ENCODE data around the gene CHERP. TPM values are rescaled to one million over a fixed set of nuclear protein-coding genes. Genes with fewer than 3 reads are reported as not detected.

CHERP gene
- total and polyA plus RNA-seq, 2 of the 8 experiments (the other 6 are each of a cell fraction or from before 2014, with no cell fraction given) = 13.9 to 73.7 TPM

GRCh38 chr19:16541526-16542044 is 652 bp downstream of the CHERP start:
- Histone ChIP-seq H4K20me1 (replicated peaks in 1 of 2; ENCODE audit: control insufficient read depth in 1 of 2, insufficient read depth in 2 of 2, low read length in 2 of 2) (peaks cover 16 to 26% of the 10 kb centered on the region in 2 experiments), H3K9ac (replicated peaks in 1 of 4; ENCODE audit: extremely low read depth in 1 of 4, low read depth in 3 of 4, low read length in 3 of 4) (peak overlapping the region; percentile 85 to 91 (median 91)), H3K79me1 (ENCODE audit: low read depth, low read length) (peaks cover 9% of the 10 kb centered on the region; the same call in 1 of the 2 replicates), H2BK5ac (ENCODE audit: low read depth, low read length) (no peak overlapping the region; the same call in 1 of the 2 replicates), H3K4me1 (replicated peaks in 1 of 4; ENCODE audit: control insufficient read depth in 3 of 4, insufficient read depth in 4 of 4, low read length in 3 of 4) (peaks cover 0 to 5% (median 3%) of the 10 kb centered on the region in 4 experiments; a peak in 4 of 7 replicates), H3K4me2 (ENCODE audit: insufficient read depth in 1 of 2, low read depth in 2 of 2, low read length in 2 of 2) (peak overlapping the region; percentile 91 to 95), H3K27me3 (replicated peaks in 1 of 4; ENCODE audit: control insufficient read depth in 3 of 4, extremely low read depth in 1 of 4, insufficient read depth in 3 of 4, low read length in 3 of 4) (no peaks in the 10 kb centered on the region), H3K14ac (ENCODE audit: insufficient read length) (no peak overlapping the region), H3K23me2 (ENCODE audit: low read depth, low read length) (peaks cover 6% of the 10 kb centered on the region; the same call in 1 of the 2 replicates), H2BK15ac (ENCODE audit: low read length) (no peak overlapping the region), H3K4me3 (ENCODE audit: extremely low read depth in 1 of 4, insufficient read depth in 2 of 4, low read depth in 3 of 4, low read length in 4 of 4) (peak overlapping the region; percentile 86 to 99 (median 99)), H2AFZ (ENCODE audit: low read length) (no peak overlapping the region), H4K5ac (ENCODE audit: insufficient read length, low read depth, low read length) (peak overlapping the region; percentile 51), H3K56ac (replicated peaks; ENCODE audit: insufficient read length, low read depth, low read length) (peak overlapping the region; percentile 86), H2BK20ac (ENCODE audit: low read length) (no peak overlapping the region), H3K18ac (ENCODE audit: extremely low read depth, low read length) (peak overlapping the region; percentile 4; the same call in 1 of the 2 replicates), H4K8ac (ENCODE audit: extremely low read depth, insufficient read depth, low read length) (peak overlapping the region; percentile 71), H3K23ac (ENCODE audit: insufficient read length) (no peak overlapping the region), H2BK12ac (ENCODE audit: low read depth, low read length) (no peak overlapping the region), H3K9me3 (ENCODE audit: insufficient read depth in 2 of 2, low read depth in 1 of 2, low read length in 1 of 2) (no peaks in the 10 kb centered on the region), H3K79me2 (ENCODE audit: control insufficient read depth in 1 of 2, insufficient read depth in 2 of 2, low read length in 2 of 2) (peaks cover 35 to 65% of the 10 kb centered on the region in 2 experiments), H4K91ac (replicated peaks; ENCODE audit: insufficient read length, low read length) (peak overlapping the region; percentile 55), H3K4ac (replicated peaks; ENCODE audit: insufficient read length, low read depth, low read length) (peak overlapping the region; percentile 32), H3K36me3 (ENCODE audit: control insufficient read depth in 2 of 4, insufficient read depth in 4 of 4, low read length in 3 of 4) (peaks cover 0 to 21% (median 7%) of the 10 kb centered on the region in 4 experiments; a peak in 5 of 8 replicates), H2AK5ac (ENCODE audit: low read depth, low read length) (0 out of 2 replicates have a peak overlapping the region, but pooled peaks have one; percentile 69), H3K27ac (ENCODE audit: low read depth, low read length) (peak overlapping the region; percentile 43; the same call in 1 of the 2 replicates), H2BK120ac (replicated peaks; ENCODE audit: low read depth, low read length) (no peak overlapping the region)
- FAIRE-seq (no peak), DNase-seq (ENCODE audit: low read depth in 1 of 2, low spot score in 2 of 2) (no peak)
- ChIA-PET CTCF (ENCODE audit: partially characterized antibody) (interaction anchor here (1.0 to 1.6 kb wide), 3 partner anchors 15 to 25 kb away, joined by 3 to 4 read pairs (median 3); no protein-coding TSS in a partner anchor), POLR2A (ENCODE audit: partially characterized antibody) (interaction anchor here (0.8 to 1.6 kb wide), 6 partner anchors 8 to 51 kb away, joined by 3 to 7 read pairs (median 4); no protein-coding TSS in a partner anchor)
- WGBS, 2 experiments (ENCODE audit: extremely low coverage in 1 of 2, insufficient coverage in 1 of 2, insufficient read length in 1 of 2, insufficient replicate concordance in 2 of 2, low coverage in 1 of 2, low lambda C conversion rate in 2 of 2, missing lambda C conversion rate in 1 of 2) = 10% methylated on average over 24 of the region's 29 CpGs; no CpG with 5 or more reads in 1 of the 2 experiments
- no peak for TF ChIP-seq POLR2AphosphoS5 (IDR thresholded peaks at IDR 0.05; ENCODE audit: low read depth, low read length)
- no peak for TF ChIP-seq ZNF274 (IDR thresholded peaks at IDR 0.05; ENCODE audit: borderline replicate concordance, extremely low read depth, low read length)
- TF ChIP-seq GTF2F1 (IDR thresholded peaks at IDR 0.05; ENCODE audit: borderline replicate concordance, low read depth, low read length) = no peak
- TF ChIP-seq SIN3A (conservative IDR thresholded peaks at IDR 0.05 in 1 of 2, IDR thresholded peaks at IDR 0.05 in 1 of 2; ENCODE audit: low read depth in 1 of 2, low read length in 2 of 2) = peak; percentile 17 to 63; a peak in 2 of 4 replicates
- TF ChIP-seq RXRA (IDR thresholded peaks at IDR 0.05; ENCODE audit: insufficient read depth, low read depth, low read length) = no peak
- peak; percentile 86 for TF ChIP-seq SAP30 (IDR thresholded peaks at IDR 0.05; ENCODE audit: insufficient read depth, insufficient replicate concordance, low read length)
- 0 out of 4 replicates have a peak, but pooled peaks of 1 of the 2 experiments have one; percentile 51 for TF ChIP-seq HDAC2 (IDR thresholded peaks at IDR 0.05; ENCODE audit: borderline replicate concordance in 1 of 2, low read depth in 2 of 2, low read length in 2 of 2)
- no peak for TF ChIP-seq EGR1 (IDR thresholded peaks at IDR 0.05; ENCODE audit: borderline replicate concordance, low read depth, low read length)
- TF ChIP-seq POLR2A (IDR thresholded peaks at IDR 0.05; ENCODE audit: control extremely low read depth in 1 of 2, low read depth in 2 of 2, low read length in 2 of 2) = no peak
- no peak for TF ChIP-seq BACH1 (IDR thresholded peaks at IDR 0.05; ENCODE audit: low read length)
- no peak for TF ChIP-seq KDM1A (IDR thresholded peaks at IDR 0.05; ENCODE audit: borderline replicate concordance, low read length)
- TF ChIP-seq KDM5A (IDR thresholded peaks at IDR 0.05; ENCODE audit: low read length) = no peak

Measured in H1 (cell line).